Measurements from ENCODE around the gene C12orf43.

C12orf43 gene

DNA sequence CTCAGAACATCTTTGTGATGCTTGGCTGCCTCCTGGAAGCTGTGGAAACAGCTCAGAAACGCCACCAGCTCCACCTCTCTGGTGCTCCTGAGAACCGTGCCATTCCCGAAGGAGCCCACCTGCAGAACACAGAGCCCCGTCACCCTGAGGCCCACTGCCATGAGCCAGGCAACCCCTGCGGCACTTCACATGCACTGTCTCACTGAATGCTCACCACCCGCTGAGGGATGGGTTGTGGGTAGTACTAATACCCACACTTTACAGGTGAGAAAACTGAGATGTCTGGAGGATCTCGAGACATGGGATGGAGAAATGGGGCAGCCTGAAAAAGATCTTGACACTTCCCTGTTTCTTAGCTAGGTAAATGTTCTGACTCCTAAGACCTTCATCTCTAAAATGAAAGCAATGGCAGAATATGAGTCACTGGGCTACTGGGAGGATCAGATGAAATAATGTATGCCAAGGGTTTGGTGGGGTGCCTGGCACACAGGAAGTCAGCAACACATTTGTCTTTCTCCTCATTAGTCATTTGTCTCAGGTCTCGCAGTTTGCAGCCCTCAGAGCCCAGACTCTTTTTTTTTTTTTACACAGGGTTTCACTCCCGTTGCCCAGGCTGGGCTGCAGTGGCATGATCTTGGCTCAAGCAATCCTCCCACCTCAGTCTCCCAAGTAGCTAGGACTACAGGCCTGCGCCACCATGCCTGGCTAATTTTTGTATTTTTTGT, 17.5 kb upstream of the C12orf43 start:
- POLR2A ChIA-PET = no interaction called here
- CTCF ChIA-PET = interaction anchor here (1.5 kb wide), 1 partner anchor 17 kb away, joined by 3 read pairs; no protein-coding TSS in a partner anchor
- TF ChIP-seq, protein P1, sequence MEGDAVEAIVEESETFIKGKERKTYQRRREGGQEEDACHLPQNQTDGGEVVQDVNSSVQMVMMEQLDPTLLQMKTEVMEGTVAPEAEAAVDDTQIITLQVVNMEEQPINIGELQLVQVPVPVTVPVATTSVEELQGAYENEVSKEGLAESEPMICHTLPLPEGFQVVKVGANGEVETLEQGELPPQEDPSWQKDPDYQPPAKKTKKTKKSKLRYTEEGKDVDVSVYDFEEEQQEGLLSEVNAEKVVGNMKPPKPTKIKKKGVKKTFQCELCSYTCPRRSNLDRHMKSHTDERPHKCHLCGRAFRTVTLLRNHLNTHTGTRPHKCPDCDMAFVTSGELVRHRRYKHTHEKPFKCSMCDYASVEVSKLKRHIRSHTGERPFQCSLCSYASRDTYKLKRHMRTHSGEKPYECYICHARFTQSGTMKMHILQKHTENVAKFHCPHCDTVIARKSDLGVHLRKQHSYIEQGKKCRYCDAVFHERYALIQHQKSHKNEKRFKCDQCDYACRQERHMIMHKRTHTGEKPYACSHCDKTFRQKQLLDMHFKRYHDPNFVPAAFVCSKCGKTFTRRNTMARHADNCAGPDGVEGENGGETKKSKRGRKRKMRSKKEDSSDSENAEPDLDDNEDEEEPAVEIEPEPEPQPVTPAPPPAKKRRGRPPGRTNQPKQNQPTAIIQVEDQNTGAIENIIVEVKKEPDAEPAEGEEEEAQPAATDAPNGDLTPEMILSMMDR (IDR thresholded peaks at IDR 0.05; ENCODE audit: insufficient read depth, low read length, missing control alignments) = no peak
- DNase-seq (ENCODE audit: low read depth, low spot score) = no peak
- no peak overlapping the region for H3K4me3 ChIP-seq (ENCODE audit: low read depth, low read length)

DNA sequence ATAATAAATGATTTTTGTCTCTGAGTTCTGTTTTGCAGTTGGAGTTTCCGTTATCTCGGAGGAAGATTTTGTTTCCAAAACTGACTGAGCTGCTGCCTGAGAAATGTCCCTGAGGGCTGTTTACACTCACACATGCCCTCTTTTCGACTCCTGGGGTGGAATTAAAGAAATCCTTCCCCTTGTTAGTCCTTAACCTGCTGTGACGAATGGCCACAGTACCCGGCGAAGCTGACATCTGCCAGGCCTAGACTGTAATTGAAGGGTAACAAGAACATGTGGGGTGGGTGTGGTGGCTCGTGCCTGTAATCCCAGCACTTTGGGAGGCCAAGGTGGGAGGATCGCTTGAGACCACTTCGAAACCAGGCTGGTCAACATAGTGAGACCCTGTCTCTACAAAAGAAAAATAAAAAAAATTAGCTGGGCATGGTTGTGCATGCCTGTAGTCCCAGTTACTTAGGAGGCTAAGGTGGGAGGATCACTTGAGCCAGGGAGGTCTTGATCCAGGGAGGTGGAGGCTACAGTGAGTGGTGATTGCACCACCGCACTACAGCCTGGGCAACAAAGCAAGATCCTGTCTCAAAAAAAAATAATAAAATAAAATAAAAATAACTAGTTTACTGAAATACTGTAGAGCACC, 14.4 kb upstream of the C12orf43 start:
- POLR2A ChIA-PET = no interaction called here
- H3K4me3 ChIP-seq (ENCODE audit: low read depth, low read length) = no peak overlapping the region
- TF ChIP-seq, protein P1 (IDR thresholded peaks at IDR 0.05; ENCODE audit: insufficient read depth, low read length, missing control alignments) = no peak
- CTCF ChIA-PET = no interaction called here
- DNase-seq (ENCODE audit: low read depth, low spot score) = no peak

DNA sequence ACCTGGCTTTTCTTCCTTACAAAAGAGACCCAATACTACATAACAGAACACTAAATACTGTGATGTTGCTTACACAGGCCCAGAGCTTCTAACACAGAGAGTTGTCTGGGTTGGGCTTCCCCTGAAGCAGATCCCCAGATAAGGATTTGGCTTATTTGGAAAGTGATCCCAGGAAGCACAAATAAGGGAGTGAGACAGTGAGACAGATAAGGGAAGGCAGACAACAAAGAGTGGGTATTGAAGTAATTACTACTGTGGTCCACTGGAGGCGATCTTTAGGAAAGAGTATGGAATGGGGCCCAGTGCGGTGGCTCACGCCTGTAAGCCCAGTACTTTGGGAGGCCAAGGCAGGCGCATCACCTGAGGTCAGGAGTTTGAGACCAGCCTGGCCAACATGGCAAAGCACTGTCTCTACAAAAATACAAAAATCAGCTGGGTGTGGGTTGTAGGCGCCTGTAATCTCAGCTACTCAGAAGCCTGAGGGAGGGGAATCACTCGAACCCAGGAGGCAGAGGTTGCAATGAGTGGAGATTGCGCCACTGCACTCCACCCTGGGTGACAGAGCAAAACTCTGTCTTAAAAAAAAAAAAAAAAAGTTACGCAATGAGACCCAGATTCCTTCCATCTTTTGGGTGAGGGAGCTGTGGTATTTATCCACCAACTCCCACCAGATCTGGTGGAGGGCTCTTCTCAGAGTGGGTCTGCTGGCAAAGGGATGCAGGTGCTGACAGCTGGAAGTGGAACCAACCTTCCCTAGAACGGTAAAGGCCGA, 10.2 kb upstream of the C12orf43 start:
- POLR2A ChIA-PET = no interaction called here
- no peak overlapping the region for H3K4me3 ChIP-seq (ENCODE audit: low read depth, low read length)
- TF ChIP-seq, protein P1 (IDR thresholded peaks at IDR 0.05; ENCODE audit: insufficient read depth, low read length, missing control alignments) = no peak
- CTCF ChIA-PET = interaction anchor here (0.9 kb wide), 2 partner anchors 10 to 34 kb away, joined by 4 read pairs; no protein-coding TSS in a partner anchor
- no peak for DNase-seq (ENCODE audit: low read depth, low spot score)

DNA sequence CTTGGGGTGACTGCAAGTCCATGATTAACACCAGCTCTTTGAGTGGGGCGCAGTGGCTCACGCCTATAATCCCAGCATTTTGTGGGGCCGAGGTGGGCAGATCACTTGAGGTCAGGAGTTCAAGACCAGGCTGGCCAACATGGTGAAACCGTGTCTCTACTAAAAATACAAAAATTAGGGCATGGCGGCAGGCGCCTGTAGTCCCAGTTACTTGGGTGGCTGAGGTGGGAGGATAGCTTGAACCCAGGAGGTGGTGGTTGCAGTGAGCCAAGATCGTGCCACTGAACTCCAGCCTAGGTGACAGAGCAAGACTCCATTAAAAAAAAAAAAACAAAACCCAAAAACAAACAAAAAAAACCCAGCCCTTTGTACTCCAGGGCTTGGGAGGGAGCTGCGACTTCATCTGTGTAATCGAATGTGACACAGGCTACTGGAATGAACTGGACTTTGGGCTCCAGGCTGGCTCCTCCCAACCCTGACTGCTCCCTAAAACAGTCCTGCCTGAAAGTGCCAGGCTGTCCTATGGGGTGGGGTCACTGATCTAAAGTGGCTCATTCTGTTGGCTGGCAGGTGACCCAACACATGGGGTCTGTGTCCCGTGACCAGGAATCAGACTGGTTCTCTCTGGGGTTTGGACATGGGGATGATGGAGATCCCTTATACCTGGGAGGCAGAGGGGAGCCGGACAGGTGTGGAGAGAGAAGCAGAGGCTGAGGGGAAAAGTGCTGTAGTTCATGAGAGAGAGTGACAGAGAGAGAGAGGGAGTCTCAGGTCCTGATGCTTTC, 9.3 kb upstream of the C12orf43 start:
- TF ChIP-seq, protein P1 (IDR thresholded peaks at IDR 0.05; ENCODE audit: insufficient read depth, low read length, missing control alignments) = no peak
- CTCF ChIA-PET = no interaction called here
- DNase-seq (ENCODE audit: low read depth, low spot score) = no peak
- no peak overlapping the region for H3K4me3 ChIP-seq (ENCODE audit: low read depth, low read length)
- POLR2A ChIA-PET = no interaction called here

DNA sequence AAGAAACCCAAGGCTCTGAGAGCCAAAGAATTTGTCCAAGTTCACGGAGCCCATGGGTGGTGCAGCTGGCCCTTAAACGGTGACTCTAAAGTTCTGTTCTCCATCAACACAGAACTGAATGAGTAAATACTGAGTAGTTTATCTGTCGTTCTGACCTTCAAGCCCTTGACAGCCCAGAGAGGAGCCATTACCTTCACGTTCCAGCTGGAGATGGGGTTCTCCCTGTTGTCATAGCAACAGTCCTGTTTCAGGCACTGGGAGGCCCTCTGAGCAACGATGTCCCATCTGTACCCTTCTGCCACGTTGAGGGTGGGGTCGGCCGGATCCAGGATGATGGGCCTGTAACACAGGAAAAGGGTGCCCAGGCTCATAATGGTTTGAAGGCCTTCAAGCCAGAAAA, 7.5 kb upstream of the C12orf43 start:
- CTCF ChIA-PET = interaction anchor here (1.2 kb wide), 1 partner anchor 52 kb away, joined by 3 read pairs; no protein-coding TSS in a partner anchor
- TF ChIP-seq, protein P1 (IDR thresholded peaks at IDR 0.05; ENCODE audit: insufficient read depth, low read length, missing control alignments) = no peak
- no peak overlapping the region for H3K4me3 ChIP-seq (ENCODE audit: low read depth, low read length)
- POLR2A ChIA-PET = no interaction called here
- no peak for DNase-seq (ENCODE audit: low read depth, low spot score)
